PFSK-1 (cell line): ENCODE data around the gene ARSI.

Experiments
- FOXP2 ChIP-seq: optimal IDR thresholded peaks from 2 replicates; pipeline ENCODE3; 2011; ENCODE audit warnings: borderline replicate concordance, control low read depth, inconsistent platforms; ENCODE audit not compliant: insufficient read depth; ENCODE audit errors: extremely low read length, extremely low read depth
- POLR2AphosphoS5 ChIP-seq: IDR thresholded peaks from 2 replicates; pipeline ENCODE4 v1.6.1; 2012; ENCODE audit warnings: low read depth, mild to moderate bottlenecking, control low read depth, low read length, moderate library complexity
- TAF1 ChIP-seq: IDR thresholded peaks from 2 replicates; pipeline ENCODE4 v1.6.1; 2012; ENCODE audit warnings: low read length, control low read depth, borderline replicate concordance; ENCODE audit not compliant: insufficient read depth
- TF ChIP-seq, protein P1 (sequence below), 2 experiments: IDR thresholded peaks; 2 replicates each; pipeline versions ENCODE4 v1.6.1 to v1.8.0; 2011 to 2012; ENCODE audit warnings: low read depth in 2 of 2, low read length in 2 of 2, control low read depth in 1 of 2, inconsistent platforms in 1 of 2, mild to moderate bottlenecking in 1 of 2, moderate library complexity in 1 of 2; ENCODE audit not compliant: insufficient read depth in 1 of 2

DNA sequence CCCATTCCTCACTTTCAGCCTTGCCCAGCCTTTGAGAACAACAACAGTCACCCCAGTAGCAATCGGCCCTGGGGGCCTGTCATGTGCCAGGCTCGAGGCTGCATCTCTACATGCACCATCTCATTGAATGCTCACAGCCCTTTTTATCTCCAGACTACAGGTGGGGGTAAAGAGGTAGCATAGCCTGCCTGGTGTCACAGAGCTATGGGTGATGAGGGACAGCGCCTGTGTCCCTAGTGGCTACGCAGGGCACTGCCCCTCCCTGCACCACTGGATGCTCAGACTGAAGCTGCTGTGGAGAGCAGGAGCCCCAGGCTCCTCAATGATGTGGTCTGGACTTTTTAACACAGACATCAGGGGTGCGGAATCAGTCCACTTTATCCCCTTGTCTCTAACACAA is 15.9 kb downstream of the ARSI start:
- no peak for TF ChIP-seq TAF1
- TF ChIP-seq POLR2AphosphoS5 = no peak
- no peak for TF ChIP-seq FOXP2
- TF ChIP-seq, protein P1, sequence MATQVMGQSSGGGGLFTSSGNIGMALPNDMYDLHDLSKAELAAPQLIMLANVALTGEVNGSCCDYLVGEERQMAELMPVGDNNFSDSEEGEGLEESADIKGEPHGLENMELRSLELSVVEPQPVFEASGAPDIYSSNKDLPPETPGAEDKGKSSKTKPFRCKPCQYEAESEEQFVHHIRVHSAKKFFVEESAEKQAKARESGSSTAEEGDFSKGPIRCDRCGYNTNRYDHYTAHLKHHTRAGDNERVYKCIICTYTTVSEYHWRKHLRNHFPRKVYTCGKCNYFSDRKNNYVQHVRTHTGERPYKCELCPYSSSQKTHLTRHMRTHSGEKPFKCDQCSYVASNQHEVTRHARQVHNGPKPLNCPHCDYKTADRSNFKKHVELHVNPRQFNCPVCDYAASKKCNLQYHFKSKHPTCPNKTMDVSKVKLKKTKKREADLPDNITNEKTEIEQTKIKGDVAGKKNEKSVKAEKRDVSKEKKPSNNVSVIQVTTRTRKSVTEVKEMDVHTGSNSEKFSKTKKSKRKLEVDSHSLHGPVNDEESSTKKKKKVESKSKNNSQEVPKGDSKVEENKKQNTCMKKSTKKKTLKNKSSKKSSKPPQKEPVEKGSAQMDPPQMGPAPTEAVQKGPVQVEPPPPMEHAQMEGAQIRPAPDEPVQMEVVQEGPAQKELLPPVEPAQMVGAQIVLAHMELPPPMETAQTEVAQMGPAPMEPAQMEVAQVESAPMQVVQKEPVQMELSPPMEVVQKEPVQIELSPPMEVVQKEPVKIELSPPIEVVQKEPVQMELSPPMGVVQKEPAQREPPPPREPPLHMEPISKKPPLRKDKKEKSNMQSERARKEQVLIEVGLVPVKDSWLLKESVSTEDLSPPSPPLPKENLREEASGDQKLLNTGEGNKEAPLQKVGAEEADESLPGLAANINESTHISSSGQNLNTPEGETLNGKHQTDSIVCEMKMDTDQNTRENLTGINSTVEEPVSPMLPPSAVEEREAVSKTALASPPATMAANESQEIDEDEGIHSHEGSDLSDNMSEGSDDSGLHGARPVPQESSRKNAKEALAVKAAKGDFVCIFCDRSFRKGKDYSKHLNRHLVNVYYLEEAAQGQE (IDR thresholded peaks at IDR 0.05; ENCODE audit: insufficient read depth in 1 of 2, low read depth in 2 of 2, low read length in 2 of 2) = no peak
